DMS 273 (cell line): Measurements from ENCODE around the gene JADE2.

Source experiments
- DNase-seq: peaks from one replicate; lab custom pipeline; 2025; ENCODE audit not compliant: unreplicated experiment; lab: John Stamatoyannopoulos, UW

Gene JADE2

DNA sequence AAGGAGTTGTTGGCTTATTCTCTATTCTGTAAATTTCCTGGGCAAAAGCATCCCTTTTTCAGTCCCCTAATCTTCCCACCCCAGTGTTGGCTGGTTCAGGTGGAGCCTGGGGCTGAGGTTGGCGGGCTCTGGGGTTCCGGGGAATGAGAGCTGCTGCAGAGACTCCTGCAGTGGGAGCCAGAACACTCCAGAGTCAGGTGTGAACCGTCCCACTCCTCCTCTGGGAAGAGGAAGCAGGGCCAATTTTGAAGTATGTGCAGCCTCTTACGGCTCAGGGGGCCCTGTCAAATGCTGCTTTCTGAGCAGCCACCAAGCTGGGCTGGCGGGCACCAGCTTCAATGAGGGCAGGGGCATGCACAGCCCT lies 42.8 kb downstream of the JADE2 start:
- DNase-seq = no peak

DNA sequence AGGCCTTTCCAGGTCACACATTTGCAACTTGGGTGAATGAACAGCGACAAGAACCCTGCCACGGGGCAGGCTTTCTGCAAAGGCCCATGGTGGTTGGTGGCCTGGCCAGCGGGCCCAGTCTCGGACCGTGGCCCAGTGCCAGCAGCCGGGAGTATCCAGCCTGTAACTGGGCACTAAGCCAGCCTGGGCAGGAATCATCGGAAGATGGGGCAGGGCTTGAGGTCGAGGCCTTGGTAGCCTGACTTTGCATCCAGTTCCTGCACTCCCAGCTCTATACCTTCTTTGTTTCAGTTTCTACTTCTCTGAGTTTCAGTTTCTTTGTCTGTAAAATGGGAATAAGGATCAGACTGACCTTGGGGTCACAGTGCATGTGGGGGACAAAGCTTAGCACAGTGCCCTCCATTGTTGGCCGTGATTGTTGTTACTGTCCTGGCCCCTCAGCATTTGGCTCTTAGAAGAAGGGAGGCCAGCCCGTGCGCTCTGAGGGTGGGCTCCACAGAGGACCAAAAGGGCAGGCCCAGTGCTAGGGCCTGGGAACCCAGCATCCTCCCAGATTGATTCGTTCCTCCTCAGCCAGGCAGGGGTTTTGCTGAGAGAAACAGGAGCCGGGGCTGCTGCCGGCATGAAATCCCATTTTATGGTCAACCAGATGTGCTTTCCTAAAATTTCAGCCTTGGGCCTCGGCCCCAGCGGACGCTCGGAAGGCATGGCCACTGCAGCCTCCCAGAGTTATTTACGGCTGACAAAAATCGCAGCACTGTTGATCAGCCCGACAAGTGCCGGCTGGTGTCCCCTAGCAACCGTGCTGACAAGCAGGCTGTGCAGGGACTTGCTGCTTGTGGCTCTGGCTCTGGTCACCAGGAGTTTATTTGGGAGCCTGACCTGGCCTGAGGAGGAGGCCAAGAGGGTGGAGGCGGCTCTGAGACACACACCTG lies 43.6 kb downstream of the JADE2 start:
- peak; percentile 32 for DNase-seq

DNA sequence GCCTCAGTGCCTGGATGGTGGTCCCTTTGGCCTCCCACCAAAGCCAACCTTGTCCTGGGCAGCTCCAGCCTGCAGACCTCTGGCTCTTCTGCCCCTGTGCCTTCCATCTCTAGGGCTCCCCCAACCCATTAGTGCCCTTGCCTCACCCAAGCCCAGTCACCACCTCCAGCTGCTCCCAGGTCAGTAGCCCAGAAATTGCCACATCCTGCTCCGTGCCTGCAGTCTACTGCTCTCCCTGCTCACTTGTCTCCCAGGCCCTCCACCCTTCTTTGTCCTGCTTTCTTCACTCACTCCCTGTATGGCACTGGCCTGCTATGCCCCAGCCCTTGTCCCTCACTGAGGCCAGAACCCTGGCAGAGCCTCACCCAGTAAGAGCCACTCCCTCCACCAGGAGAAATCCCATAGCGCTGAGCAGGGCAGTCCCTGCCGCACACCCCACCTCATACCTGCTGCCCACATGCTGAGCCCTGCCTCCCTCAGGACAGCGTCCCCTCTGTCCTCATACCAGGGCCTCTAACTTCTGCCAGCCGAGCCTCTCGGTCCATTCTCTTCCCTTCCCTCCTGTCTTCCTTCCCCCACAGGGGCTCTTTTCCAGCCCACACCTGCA lies 44.4 kb downstream of the JADE2 start:
- no peak for DNase-seq

DNA sequence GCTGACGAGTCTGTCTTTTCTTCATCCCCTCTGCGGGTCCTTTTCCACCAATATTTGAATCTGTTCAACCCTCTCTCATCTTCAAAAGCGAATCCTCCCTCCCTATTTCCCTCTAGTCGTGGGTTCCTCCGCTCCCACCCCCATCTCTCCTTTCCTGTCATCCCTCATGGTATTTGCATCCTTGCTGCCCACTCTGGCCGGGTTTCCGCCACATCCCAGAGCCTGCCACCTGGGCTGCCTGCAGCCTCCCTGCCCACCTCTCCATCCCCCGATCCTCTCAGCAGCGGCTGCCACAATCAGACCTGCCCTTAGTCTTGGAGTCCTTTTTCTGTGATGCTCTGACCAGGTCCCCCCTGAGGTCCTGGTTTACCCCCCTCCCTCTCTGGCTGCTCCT lies 44.9 kb downstream of the JADE2 start:
- DNase-seq = no peak

DNA sequence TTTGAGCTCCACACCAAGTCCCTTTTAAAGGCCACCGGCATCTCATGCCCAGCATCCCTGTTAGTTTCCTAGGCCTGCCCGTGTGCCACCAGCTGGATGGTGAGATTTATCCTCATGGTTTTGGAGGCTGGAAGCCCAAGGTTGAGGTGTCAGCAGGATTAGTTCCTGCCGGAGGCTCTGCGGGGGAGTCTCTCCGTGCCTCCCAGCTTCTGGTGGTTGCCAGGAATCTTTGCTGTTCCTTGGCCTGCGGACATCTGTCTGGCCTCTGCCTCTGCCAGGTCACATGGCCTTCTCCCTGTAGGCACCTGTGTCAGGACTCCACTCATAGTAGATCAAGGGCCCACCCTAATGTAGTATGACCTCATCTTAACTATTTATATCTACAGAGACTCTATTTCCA lies 45.4 kb downstream of the JADE2 start:
- peak; percentile 75 for DNase-seq

DNA sequence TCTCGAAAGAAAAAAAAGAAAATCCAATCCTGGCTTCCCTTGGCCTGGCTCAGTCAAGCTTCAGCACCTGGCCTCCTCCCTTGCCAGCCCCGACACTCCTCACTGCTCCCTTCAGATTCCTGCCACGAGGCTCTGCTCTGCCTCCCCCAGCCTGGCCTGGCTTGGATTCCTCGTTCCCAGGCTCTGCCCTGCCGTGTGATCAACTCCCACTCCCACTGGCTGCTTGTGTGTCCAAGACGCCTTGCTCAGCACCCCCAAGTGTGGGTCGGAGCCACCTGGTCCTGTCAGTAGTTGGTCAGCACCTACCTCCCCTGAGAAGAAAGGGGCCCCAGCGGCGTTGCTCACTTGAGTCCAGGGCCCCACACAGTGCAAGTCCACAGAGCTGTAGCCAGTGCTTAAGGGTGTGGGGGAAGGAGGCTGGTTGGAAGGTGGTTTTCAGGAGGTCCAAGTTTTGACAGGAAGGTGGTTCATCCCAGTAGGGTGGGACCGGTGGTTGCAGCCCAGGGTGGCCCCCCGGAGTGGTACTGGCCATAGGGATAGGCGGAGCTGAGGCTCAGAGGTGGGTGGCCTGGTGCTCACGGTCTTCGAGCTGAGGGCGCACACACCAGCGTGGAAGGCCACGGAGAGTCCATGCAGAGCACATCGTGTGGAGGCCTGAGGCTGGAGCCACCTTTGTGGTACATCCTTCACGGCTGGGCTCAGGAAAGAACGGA lies 46.4 kb downstream of the JADE2 start:
- no peak for DNase-seq

DNA sequence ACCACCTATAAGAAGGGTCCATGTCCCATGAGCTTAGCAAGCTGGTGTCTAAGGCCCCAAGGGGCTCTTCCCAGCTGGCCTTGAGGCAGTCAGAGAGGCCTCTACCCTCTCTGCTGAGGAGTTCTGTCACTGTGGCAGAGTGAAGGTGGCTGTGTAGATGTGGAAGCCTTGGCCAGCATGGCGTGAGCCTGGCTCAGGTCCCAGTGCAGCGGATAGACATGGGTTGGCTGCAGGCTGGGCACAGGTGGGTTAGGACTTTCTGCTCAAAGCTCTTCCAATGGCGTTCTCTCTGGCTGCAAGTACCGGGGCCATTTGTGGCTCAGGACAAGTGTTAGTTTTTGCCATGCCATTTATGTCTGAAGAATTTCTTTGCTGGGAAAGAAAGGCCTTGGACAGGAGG lies 47.3 kb downstream of the JADE2 start:
- DNase-seq = no peak

DNA sequence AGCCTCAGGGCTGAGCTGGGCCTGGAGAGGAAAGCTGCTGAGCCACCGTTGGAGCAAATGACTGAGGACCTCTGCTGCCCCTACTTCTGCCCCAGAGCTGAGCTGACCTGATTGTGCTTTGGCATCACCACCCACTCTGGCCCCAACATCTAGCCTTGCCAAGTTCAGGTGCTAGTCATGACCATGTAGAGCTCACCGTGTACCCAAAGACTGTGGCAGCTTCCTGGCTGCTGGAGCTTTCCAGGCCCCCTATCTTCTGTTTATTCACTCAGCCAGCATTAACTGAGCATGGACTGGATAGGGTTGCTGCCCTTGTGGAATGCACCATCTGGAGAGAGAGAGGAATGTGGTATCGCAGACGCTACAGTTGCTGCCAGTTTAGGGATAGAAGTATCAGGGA lies 49.1 kb downstream of the JADE2 start:
- no peak for DNase-seq

DNA sequence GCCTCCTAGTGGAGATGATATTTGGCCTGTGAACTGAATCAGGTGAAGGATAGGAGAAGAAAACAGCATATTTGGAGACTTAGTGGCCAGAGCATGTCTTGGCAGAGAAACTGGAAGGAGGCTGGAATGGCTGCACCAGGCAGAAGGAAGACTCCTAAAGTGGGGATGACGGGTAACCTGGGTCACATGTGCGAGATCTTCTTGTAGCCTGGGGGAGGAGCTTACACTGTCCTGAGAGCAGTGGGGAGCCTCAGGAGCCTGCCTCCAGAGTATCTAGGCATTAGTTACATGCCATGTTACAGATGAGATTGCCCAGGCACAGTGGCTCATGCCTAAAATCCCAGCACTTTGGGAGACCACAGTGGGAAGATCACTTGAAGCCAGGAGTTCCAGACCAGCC lies 49.8 kb downstream of the JADE2 start:
- DNase-seq = no peak

DNA sequence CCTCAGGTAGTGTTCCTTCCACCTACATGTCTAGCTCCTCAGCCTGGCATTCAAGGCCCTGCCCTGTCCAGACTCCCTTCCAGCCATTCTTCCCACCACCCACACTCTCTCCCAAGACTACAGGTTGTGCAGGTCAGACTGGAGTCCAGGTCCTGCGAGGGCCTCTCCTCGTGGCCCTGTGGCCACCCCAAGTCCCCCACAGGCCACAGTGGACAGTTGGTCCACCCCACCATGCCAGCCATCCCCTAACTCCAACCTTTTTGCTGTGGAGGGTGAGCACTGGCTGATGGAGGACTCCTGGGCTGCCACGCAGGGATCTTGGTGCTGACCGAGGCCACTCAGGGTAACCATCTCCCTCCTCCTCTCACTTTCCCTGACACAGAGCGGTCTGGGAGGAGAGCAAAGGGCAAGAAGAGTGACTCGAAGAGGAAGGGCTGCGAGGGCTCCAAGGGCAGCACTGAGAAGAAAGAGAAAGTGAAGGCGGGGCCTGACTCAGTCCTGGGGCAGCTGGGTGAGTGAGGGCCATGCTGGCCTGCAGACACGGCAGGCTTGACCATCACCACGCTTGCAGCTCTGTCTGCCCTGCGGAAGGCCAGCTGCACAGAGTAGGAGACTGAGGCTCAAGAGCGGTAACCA lies 51.0 kb downstream of the JADE2 start:
- no peak for DNase-seq

DNA sequence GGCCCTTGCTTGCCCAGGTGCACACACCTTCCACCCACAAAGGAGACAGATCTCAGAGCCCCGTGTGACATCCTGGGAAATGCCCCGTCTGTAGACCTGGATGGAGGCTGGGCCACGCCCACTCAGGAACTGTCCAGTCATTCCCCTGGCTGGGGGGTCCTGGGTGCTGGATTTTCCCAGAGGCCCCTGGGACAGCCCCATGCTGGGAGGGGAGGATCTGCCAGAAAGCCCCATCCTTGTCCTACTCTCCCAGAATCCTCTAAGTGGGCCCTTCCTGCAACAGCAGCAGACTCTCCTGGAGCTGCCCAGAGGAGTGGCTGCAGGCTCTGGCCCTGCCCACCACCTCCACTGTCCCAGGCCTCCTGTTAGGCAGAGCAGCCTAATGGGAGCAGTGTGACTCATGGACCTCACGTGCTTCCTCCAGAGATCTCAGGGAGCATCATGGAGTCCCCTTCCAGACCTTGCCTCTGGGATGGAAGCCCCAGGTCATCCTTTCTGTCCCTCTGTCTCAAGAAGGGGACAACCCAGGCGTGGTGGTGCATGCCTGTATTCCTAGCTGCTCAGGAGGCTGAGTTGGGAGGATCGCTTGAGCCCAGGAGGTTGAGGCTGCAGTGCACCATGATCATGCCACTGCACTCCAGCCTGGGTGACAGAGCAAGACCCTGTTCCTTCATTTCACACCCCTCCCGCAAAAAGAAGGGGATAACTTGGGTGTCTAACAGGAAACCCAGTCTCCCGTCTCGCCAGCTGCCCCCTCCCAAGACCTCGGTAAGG lies 51.7 kb downstream of the JADE2 start:
- DNase-seq = no peak

DNA sequence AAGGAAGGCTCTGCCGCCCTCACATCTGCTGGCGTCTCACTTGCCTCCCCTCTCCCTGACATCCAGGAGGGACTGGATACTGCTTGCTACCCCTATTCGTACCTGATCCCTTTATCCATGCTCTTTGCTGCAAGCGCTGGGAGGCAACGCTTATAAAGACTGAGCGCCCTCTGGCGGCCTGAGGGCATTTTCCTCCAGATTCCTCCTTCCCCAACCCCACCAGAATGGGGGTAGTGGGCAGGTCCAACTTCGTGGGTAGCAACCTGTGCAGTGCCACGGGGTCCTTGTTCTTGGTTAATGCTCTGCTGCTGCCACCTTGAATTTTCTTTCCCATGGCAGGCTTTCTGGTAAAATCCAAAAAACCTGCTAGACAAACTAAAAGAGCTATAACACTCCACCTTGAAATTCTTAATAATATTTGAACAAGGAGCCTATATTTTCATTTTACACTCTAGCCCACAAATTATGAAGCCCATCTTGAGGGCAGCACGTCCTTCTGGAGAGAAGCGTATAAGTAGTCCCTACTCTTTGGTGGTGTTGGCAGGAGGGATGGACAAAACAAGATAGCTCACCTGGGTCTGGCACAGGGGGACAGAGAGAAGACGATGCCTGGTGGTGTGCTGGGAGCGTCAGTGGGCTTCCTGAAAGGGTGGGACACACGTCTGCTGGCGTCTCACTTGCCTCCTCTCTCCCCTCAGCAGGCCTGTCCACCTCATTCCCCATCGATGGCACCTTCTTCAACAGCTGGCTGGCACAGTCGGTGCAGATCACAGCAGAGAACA lies 52.5 kb downstream of the JADE2 start:
- DNase-seq = peak; percentile 94

DNA sequence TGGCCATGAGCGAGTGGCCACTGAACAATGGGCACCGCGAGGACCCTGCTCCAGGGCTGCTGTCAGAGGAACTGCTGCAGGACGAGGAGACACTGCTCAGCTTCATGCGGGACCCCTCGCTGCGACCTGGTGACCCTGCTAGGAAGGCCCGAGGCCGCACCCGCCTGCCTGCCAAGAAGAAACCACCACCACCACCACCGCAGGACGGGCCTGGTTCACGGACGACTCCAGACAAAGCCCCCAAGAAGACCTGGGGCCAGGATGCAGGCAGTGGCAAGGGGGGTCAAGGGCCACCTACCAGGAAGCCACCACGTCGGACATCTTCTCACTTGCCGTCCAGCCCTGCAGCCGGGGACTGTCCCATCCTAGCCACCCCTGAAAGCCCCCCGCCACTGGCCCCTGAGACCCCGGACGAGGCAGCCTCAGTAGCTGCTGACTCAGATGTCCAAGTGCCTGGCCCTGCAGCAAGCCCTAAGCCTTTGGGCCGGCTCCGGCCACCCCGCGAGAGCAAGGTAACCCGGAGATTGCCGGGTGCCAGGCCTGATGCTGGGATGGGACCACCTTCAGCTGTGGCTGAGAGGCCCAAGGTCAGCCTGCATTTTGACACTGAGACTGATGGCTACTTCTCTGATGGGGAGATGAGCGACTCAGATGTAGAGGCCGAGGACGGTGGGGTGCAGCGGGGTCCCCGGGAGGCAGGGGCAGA lies 53.3 kb downstream of the JADE2 start:
- no peak for DNase-seq

DNA sequence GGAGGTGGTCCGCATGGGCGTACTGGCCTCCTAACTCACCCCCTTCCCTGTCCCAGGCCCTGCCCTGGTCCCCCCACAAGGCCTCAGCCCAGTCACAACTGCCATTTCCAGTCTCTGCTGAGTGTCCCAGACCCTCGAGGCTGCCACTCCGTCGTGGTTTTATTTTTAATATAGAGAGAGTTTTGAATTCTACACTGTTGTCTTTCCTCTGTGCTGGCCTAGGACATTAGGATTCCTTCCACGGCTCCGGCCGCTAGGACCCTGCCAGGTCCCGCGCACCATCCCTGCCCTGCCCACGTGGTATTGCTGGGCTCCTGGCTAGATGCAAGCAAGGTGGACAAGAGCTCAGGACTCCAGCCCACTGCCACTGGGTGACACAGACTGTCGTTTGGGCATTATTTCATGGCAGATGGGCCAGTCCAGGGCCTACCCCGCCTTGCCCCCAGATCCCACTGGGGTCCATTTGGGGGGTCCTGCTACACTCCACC lies 53.9 kb downstream of the JADE2 start:
- DNase-seq = no peak

DNA sequence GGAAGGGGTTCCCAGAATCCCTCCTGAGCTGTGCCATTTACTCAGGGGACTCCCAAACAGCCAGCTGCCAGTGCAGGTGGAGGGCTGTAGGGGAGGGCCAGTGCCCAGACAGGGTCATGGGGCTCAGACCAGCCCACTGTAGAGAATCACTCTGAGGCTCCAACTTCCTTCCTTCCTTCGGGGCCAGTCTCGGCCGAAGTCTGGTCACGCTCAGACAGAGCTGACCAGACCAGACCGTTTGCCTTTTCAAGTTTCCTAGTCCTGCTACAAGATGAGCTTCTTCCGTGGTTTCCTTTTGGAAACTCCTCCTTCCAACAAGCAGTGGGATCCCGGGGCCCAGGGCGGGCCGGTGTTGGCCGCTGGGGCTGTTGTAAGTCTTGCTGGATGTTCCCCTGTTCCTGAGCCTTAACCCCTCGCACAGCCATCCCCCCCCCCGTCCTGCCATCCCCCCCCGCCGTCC lies 54.6 kb downstream of the JADE2 start:
- DNase-seq = no peak

DNA sequence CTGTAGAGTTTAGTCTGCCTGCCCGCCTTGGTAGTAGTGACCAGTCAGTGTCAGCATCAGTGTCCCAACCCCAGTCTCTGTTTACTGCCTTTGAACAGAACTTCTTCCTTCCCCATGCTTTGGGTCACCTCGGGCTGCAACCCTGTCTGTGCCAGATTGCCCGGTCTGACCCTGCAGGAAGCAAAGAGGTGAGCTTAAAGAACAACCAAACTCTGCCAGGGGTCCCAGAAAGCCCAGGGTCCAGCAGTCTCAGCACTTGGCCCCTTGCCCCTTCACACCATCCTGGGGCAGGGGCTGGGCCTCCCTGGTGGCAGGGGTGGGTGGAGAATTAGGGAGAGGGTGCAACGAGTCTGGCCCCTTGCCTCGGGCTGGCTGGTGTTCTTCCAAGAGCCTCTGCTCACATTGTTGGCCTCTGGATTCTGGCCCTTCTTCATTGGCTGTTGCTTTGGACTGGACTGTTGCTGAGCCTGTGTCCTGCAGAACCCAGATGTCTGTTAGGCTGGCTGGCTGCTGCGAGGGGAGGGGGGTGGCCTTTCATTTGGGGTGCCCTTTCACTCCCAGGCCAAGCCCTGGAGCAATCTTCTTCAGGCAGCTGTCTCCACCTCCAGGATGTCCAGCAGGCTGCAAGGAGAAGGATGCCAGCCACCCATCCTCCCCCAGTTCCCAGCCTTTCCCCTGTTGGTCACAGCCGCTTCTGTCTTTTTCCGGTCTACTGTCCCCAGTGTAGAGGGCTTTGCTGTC lies 55.9 kb downstream of the JADE2 start:
- DNase-seq = no peak

DNA sequence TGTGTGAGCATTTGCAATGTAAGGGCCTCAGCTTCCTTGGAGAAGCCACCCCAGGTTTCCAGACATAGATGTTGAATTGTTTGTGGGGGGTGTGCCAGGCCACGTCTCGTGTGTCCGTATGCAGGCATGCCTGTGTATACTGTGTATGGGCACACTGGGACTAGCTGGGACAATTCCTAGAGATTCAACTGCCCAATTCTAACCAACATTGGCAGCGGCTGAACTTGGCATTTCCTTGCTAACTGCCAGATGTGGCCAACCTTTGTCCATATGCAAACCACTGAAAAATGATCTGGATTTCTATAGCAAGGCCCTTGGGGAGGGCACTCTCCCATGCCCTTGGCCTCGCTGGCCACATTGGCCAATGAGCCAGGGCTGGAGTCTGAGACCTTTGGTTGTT lies 56.8 kb downstream of the JADE2 start:
- no peak for DNase-seq

DNA sequence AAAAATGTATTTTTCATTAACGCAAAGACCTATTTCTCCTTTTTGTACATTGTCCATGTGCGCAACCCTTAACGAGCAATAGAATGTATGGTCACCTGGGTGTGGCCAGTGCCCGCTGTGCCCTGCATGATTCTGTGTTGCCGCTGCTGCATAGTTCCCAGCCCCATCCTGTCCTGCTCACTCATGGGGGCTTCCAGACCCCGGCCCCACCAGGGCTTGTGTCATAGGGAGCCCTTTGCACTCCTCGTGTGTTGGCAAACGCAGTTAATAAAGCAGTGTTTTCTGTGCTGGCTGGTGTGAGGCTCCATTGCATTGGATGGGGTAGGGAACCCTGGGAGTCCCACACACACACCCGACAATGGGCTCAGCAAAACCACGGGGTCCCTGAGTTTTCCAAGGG lies 57.5 kb downstream of the JADE2 start:
- DNase-seq = no peak
